ENCODE data around the gene ARL14.

The ARL14 gene

GRCh38 chr3:160676547-160677303 is at the start of gene ARL14:
Gene ARL14 (plus strand): TSS chr3:160677160. CDS start chr3:160677347, 187 bp downstream.
- no peak for DNase-seq

GRCh38 chr3:160629491-160629890 is 47.5 kb upstream of the ARL14 start:
- no peak for DNase-seq

- no peak for DNase-seq
These were observed 43.4 kb upstream of the ARL14 start for GRCh38 chr3:160633361-160634083.

- DNase-seq = no peak
These were observed 41.7 kb upstream of the ARL14 start for GRCh38 chr3:160635213-160635612.

- no peak for DNase-seq
These were observed 39.9 kb upstream of the ARL14 start for GRCh38 chr3:160637086-160637485.

GRCh38 chr3:160638184-160638583 is 38.8 kb upstream of the ARL14 start:
- no peak for DNase-seq

- no peak for DNase-seq
These were observed 35.2 kb upstream of the ARL14 start for GRCh38 chr3:160641665-160642309.

GRCh38 chr3:160643994-160644393 is 33.0 kb upstream of the ARL14 start:
- no peak for DNase-seq

GRCh38 chr3:160644491-160644890 is 32.5 kb upstream of the ARL14 start:
- DNase-seq = no peak

GRCh38 chr3:160648701-160649100 is 28.3 kb upstream of the ARL14 start:
- no peak for DNase-seq

GRCh38 chr3:160649596-160649995 is 27.4 kb upstream of the ARL14 start:
- DNase-seq = no peak

- no peak for DNase-seq
These were observed 23.4 kb upstream of the ARL14 start for GRCh38 chr3:160653512-160653911.

GRCh38 chr3:160660902-160661301 is 16.1 kb upstream of the ARL14 start:
- no peak for DNase-seq

- no peak for DNase-seq
These were observed 15.3 kb upstream of the ARL14 start for GRCh38 chr3:160661660-160662059.

GRCh38 chr3:160665231-160665630 is 11.7 kb upstream of the ARL14 start:
- DNase-seq = no peak

GRCh38 chr3:160665784-160666526 is 11.0 kb upstream of the ARL14 start:
- no peak for DNase-seq

GRCh38 chr3:160667452-160667851 is 9.5 kb upstream of the ARL14 start:
- no peak for DNase-seq

- DNase-seq = no peak
These were observed 8.5 kb upstream of the ARL14 start for GRCh38 chr3:160668454-160668853.

- DNase-seq = no peak
These were observed 5.7 kb upstream of the ARL14 start for GRCh38 chr3:160671231-160671630.

GRCh38 chr3:160671995-160672394 is 5.0 kb upstream of the ARL14 start:
- no peak for DNase-seq

GRCh38 chr3:160673188-160673587 is 3.8 kb upstream of the ARL14 start:
- DNase-seq = no peak

GRCh38 chr3:160675566-160676124 is 1.3 kb upstream of the ARL14 start:
- no peak for DNase-seq

- DNase-seq = no peak
These were observed 510 bp downstream of the ARL14 start for GRCh38 chr3:160677459-160677881.
